ENCODE data around the gene GPR68. TPM values are rescaled to one million over a fixed set of nuclear protein-coding genes. Genes with fewer than 3 reads are reported as not detected.
"Not testable (repeated sequence)": the region's sequence is repeated elsewhere in the genome, so short reads cannot be mapped to it uniquely, and the experiment has no call there.

The GPR68 gene
- total RNA-seq, 2 experiments from 2014 or later = 0.13 to 0.84 TPM

DNA sequence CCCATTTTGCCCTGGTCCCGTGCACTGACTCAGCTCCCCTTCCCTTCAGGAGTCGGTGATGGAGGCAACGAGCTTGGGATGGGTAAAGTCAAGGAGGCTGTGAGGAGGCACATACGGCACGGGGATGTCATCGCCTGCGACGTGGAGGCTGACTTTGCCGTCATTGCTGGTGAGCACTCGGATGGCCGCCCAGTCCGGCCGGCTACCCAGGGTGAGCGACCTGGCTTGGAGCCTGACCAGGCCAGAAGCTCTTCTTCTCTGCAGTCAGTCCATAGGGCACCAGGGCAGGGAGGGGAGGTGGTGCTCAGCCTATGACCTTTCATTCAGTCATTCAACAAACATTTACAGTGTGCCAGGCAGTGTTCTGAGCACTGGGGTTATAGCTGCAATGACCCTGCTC lies 39.8 kb downstream of the GPR68 start:
- POLR2A ChIA-PET = no interaction called here
- Histone ChIP-seq H3K9me3 (ENCODE audit: low read length) (peaks cover 7% of the 10 kb centered on the region), H3K9me2 (ENCODE audit: insufficient read depth, low read length) (no peaks in the 10 kb centered on the region), H3K79me2 (ENCODE audit: insufficient read depth, low read depth, low read length) (no peaks in the 10 kb centered on the region), H3K4me3 (ENCODE audit: low read depth, low read length, poor library complexity, severe bottlenecking) (no peak overlapping the region), H4K20me1 (ENCODE audit: insufficient read depth, low read length) (no peaks in the 10 kb centered on the region), H2AFZ (ENCODE audit: low read length) (no peak overlapping the region), H3K36me3 (ENCODE audit: insufficient read depth, low read length) (peaks cover 77% of the 10 kb centered on the region), H3K4me1 (ENCODE audit: insufficient read depth, low read length, poor library complexity, severe bottlenecking) (no peaks in the 10 kb centered on the region), H3K27ac (ENCODE audit: low read depth, low read length, poor library complexity, severe bottlenecking) (no peak overlapping the region), H3K4me2 (ENCODE audit: low read length) (no peak overlapping the region)
- intact Hi-C loops (cut with micrococcal nuclease; ENCODE audit: unreplicated experiment) = no loop called here
- CTCF ChIA-PET (ENCODE audit: unreplicated experiment) = no interaction called here
- BruUV-seq (replicated peaks) = no TSS peak
- no peak for DNase-seq (ENCODE audit: low spot score)
- no peak for TF ChIP-seq EZH2phosphoT487 (IDR thresholded peaks at IDR 0.05; ENCODE audit: borderline replicate concordance, low read depth, low read length)
- TF ChIP-seq, protein P1, sequence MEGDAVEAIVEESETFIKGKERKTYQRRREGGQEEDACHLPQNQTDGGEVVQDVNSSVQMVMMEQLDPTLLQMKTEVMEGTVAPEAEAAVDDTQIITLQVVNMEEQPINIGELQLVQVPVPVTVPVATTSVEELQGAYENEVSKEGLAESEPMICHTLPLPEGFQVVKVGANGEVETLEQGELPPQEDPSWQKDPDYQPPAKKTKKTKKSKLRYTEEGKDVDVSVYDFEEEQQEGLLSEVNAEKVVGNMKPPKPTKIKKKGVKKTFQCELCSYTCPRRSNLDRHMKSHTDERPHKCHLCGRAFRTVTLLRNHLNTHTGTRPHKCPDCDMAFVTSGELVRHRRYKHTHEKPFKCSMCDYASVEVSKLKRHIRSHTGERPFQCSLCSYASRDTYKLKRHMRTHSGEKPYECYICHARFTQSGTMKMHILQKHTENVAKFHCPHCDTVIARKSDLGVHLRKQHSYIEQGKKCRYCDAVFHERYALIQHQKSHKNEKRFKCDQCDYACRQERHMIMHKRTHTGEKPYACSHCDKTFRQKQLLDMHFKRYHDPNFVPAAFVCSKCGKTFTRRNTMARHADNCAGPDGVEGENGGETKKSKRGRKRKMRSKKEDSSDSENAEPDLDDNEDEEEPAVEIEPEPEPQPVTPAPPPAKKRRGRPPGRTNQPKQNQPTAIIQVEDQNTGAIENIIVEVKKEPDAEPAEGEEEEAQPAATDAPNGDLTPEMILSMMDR (conservative IDR thresholded peaks at IDR 0.05; ENCODE audit: low read length) = no peak

DNA sequence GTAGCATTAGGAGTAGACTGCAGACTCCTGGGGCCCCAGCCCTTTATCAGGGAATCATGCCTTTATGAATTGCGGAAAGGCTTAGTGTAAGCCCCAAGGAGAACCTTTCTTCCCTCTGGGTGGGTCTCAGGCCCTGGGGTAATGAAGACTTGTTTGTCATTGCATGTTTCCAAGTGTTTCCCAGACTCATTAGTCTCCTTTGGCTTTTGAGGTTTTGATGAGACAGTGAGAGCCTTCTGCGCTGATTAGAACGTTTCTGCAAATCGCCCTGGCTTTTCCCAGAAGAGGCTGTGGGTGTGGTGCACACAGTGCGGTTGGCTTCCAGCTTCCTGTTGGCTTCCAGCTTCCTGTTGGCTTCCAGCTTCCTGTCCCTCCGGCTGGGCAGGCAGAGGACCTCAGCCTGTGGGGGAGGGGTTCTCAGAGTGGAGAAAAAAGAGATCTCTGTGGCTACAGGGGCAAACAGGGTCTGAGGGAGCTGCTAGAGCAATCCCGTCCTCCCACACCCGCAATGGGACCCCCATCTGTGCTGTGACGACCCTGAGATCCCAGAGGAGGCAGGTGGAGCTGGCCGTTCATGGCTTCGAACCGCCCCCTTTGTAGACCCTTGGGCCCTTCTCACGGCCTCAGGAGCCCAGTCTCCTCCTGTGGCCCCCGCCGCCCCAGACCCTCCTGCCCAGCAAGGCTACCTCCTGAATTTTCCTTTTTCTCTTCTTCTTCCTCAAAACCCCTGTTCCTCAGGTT lies 42.1 kb downstream of the GPR68 start:
- BruUV-seq (replicated peaks) = no TSS peak
- ChIA-PET POLR2A (no interaction called here), CTCF (ENCODE audit: unreplicated experiment) (interaction anchor here (0.6 kb wide), 1 partner anchor 843 kb away, joined by 3 read pairs; no protein-coding TSS in a partner anchor)
- TF ChIP-seq EZH2phosphoT487 (IDR thresholded peaks at IDR 0.05; ENCODE audit: borderline replicate concordance, low read depth, low read length) = no peak
- TF ChIP-seq, protein P1 (conservative IDR thresholded peaks at IDR 0.05; ENCODE audit: low read length) = no peak
- intact Hi-C loops (cut with micrococcal nuclease; ENCODE audit: unreplicated experiment) = no loop called here
- no peak for DNase-seq (ENCODE audit: low spot score)
- Histone ChIP-seq H3K4me1 (ENCODE audit: insufficient read depth, low read length, poor library complexity, severe bottlenecking) (no peaks in the 10 kb centered on the region), H3K9me3 (ENCODE audit: low read length) (peaks cover 7% of the 10 kb centered on the region), H3K9me2 (ENCODE audit: insufficient read depth, low read length) (no peaks in the 10 kb centered on the region), H3K36me3 (ENCODE audit: insufficient read depth, low read length) (peaks cover 89% of the 10 kb centered on the region), H3K4me2 (ENCODE audit: low read length) (no peak overlapping the region), H4K20me1 (ENCODE audit: insufficient read depth, low read length) (no peaks in the 10 kb centered on the region), H2AFZ (ENCODE audit: low read length) (no peak overlapping the region), H3K27ac (ENCODE audit: low read depth, low read length, poor library complexity, severe bottlenecking) (no peak overlapping the region), H3K79me2 (ENCODE audit: insufficient read depth, low read depth, low read length) (no peaks in the 10 kb centered on the region), H3K4me3 (ENCODE audit: low read depth, low read length, poor library complexity, severe bottlenecking) (no peak overlapping the region)

DNA sequence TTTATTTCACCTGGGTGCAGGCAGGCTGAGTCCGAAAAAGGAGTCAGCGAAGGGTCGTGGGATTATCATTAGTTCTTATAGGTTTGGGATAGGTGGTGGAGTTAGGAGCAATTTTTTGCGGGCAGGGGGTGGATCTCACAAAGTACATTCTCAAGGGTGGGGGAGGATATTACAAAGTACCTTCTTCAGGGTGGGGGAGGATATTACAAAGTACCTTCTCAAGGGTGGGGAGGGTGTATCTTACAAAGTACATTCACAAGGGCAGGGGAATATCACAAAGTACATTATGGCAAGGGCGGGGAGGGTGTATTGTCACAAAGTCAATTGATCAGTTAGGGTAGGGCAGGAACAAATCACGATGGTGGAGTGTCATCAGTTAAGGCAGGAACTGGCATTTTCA lies 43.7 kb downstream of the GPR68 start:
- H3K9me3 ChIP-seq (ENCODE audit: low read length); H2AFZ ChIP-seq (ENCODE audit: low read length); H3K4me2 ChIP-seq (ENCODE audit: low read length); intact Hi-C loops (cut with micrococcal nuclease; ENCODE audit: unreplicated experiment); H3K4me1 ChIP-seq (ENCODE audit: insufficient read depth, low read length, poor library complexity, severe bottlenecking); H3K27ac ChIP-seq (ENCODE audit: low read depth, low read length, poor library complexity, severe bottlenecking); H3K9me2 ChIP-seq (ENCODE audit: insufficient read depth, low read length); H3K79me2 ChIP-seq (ENCODE audit: insufficient read depth, low read depth, low read length); H4K20me1 ChIP-seq (ENCODE audit: insufficient read depth, low read length); H3K4me3 ChIP-seq (ENCODE audit: low read depth, low read length, poor library complexity, severe bottlenecking); POLR2A ChIA-PET; BruUV-seq (replicated peaks); CTCF ChIA-PET (ENCODE audit: unreplicated experiment): not testable (repeated sequence)
- H3K36me3 ChIP-seq (ENCODE audit: insufficient read depth, low read length) = peaks cover 85% of the 10 kb centered on the region
- DNase-seq (ENCODE audit: low spot score) = peak; percentile 19

Measured in OCI-LY7 (cell line).